HG03342 (cell line): ENCODE measurements around the gene CCND3.

Source experiments
- ATAC-seq: cut with Tn5 transposase; IDR thresholded peaks from one replicate; pipeline ENCODE4 v1.9.1; 2021; ENCODE audit warnings: mild to moderate bottlenecking, moderate library complexity; ENCODE audit not compliant: unreplicated experiment

The CCND3 gene

DNA sequence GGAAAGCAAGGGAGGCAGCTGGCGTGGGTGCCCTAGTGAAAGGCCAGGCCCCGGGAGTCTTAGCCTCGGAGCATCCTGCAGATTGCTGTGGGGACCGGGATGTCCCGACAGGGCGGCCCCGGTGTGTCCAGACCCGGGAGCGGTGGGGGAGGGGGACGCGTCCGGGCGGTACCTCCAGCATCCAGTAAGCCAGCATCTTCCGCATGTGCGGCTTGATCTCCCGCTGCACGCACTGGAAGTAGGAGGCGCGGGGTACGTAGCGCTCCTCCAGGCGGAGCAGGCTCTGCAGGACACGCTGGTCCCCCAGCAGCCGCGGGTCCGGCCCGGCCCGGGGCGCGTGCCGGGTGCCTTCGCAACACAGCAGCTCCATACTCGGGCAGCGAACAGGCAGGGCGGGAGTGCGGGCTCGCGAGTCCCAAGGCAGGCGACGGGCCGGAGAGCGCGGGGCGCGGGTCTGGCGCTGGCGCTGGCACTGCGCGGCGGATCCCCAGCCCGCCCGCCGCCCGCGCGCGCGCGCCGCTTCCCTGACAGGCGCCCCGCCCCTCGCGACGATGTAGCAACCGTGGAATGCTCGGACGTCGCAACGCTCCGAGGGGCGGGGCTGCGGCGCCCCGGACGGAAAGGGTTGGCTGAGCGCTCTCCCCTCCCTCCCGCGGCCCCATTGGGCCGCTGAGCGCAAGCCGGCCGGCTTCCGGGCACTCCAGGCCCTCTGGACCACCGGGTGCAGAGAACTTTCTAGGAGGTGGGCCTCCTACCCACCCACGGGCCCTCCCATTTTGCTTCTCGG lies at the start of gene CCND3:
TSS of gene CCND3 (minus strand) at position 529 of the 787 bp plus-strand sequence. CDS start at position 370, 159 bp downstream.
- ATAC-seq, result peak; percentile 88

DNA sequence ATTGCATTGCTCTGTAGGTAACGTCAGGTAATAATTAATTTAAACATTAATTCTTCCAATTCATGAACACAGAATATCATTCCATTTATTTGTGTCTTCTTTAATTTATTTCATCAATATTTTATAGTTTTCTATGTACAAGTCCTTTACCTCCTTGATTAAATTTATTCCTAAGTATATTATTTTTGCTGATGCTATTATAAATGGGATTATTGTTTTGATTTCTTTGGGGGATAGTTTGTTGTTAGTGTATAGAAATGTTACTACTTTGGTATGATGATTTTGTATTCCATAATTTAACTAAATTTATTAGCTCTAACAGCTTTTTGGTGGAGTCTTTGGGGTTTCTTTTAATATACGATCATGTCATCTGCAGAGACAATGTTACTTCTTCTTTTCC lies 44.7 kb upstream of the CCND3 start:
- ATAC-seq, result no peak

GRCh38 chr6:41984623-41985022 lies 43.0 kb upstream of the CCND3 start:
- ATAC-seq, result no peak

GRCh38 chr6:41976794-41977484 lies 35.3 kb upstream of the CCND3 start:
- ATAC-seq, result no peak

DNA sequence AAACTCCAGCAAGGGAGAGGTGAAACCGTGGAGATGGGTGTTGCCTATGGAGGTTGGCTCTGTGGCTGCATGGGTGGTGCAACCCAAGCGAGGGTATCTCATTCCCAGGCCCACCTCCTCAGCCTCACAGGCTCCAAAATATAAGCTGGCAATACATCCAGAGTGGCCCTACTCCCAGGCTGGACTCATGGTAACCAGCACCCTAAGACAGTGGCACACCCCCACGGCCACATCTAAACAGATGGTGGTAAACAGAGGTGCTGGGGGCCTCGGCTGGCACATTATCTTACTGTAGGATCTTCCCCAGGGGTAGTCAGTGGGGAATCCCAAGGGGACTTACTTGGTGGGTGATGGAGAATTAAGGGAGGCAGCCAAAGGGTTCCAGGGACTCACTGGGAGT lies 33.7 kb upstream of the CCND3 start:
- ATAC-seq, result no peak

GRCh38 chr6:41974281-41974825 lies 32.7 kb upstream of the CCND3 start:
- no peak for ATAC-seq

GRCh38 chr6:41972826-41973225 lies 31.2 kb upstream of the CCND3 start:
- no peak for ATAC-seq

DNA sequence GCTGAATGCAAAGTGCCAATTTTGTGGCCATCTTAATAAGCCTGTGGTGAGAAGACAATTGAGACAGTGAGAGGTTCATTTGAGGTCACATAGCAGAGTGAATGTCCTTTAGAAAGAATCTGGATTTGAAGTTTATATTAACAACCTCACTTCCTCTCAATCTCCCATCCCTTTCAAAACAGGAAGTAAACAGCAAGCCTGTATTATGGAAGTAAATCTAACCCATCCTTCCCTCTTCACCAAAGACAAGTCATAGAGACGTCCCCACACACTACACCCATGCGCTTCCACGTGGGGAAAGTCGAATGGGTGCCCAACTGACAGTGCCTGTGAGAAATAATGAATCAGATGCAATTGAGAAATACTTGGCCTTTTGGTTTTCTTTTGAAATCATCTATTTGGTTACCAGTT lies 28.8 kb upstream of the CCND3 start:
- no peak for ATAC-seq

DNA sequence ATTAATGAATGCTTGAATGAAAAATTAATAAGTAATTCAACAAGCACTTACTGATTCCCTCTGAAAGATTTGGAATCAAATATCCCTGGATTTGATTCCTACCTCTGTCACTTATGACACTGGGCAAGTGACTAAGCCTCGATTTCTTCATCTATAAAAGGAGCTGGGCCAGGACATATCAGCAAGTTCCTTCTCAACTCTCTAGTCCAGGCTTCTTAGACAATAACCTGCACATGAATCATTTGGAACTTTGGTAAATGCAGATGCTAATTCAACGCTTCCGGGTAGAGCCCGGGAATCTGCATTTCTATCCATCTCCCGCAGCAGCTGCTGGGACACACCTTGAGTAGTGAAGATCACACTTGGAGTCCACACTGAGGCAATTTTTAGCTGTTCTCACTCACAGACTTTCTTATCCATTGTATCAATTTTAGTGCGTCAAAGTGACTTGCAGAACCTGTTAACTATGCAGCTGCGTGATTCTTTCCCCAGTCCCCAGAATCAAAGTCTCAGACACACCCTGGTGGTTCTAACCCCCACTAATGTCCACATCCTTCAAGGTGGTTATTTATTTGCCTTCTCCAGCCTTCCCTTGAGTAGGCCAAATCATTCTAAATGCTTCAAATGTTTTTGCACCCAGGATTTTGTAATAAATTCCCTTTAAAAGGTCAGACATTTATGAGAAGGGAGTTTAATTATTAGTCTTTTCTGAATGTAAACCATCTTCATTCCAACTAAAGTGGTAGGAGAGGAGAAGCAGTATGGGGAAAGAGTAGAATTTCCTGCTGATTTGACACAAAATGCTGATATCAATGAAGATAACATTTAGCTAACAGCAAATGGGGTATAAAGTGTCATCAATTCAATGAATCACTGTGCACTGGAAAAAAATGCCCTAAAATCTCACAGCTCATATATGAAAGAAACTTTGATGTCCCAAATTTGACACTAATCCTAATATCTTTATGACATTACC lies 26.0 kb upstream of the CCND3 start:
- ATAC-seq, result no peak

- no peak for ATAC-seq
Observed at GRCh38 chr6:41966961-41967311, 25.3 kb upstream of the CCND3 start.

DNA sequence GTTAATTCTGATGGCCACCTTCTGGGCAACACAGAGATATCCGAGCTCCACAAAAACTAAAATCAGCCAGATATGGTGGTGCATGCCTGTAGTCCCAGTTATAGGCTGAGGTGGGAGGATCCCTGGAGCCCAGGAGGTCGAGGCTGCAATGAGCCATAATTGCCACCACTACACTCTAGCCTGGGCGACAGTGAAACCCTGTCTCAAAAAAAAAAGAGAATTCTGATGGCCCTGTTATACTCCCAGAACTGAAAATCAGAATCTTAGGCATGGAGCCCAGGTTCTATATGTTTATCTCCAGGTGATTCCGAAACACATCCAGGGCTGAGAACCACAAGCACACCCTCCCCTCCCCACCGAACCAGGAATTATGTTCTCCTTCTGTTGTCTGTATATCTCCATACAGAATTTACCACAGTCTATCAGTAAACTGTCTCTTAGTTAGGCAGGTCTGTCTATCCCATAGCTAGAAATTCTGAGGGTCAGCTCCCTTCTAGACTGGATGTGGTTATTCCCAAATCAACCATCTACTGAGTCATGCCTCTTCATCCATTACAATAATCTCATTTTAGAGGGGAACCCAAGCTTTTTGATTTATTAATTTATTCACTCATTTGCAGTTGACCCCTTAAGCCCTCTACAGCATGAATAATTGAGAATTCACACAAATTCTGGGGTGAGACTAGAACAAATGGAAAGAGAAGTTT lies 24.8 kb upstream of the CCND3 start:
- no peak for ATAC-seq

DNA sequence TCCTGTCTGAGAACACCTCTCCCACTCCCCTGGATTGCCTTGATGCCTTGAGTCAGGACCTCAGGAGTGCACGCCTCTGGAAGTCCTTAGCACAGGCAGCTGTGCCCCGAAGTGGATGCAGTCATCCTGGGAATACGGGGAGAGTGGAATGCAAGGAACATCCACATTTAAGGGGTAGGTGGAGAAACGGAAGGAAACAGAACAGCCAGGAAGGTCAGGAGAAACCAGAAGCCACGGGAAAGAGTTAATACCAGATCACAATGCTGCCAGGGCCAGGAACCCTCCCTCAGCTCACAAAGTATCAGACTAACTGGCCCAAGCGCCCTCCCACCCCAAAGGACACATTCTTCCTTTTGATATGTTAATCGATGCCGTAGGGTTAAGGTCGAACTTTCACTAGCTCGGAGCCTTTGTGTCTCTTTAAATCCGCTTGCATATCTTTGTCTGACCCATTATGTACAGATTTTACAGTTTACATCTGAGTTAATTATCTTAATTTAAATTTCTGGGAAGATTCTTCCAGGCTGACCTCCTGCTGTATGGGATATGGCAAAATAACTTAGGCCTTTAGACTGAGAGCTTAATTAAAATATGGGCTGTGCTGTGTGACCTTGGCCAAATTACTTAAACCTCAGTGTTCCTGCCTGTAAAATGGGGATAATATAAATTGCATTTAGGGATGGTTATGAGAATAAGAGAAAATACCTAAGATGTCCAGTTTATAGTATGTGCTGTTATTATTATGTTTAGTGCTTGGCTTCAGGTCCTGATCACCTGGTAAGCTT lies 24.0 kb upstream of the CCND3 start:
- no peak for ATAC-seq

- no peak for ATAC-seq
Observed at GRCh38 chr6:41964201-41964887, 22.7 kb upstream of the CCND3 start.

DNA sequence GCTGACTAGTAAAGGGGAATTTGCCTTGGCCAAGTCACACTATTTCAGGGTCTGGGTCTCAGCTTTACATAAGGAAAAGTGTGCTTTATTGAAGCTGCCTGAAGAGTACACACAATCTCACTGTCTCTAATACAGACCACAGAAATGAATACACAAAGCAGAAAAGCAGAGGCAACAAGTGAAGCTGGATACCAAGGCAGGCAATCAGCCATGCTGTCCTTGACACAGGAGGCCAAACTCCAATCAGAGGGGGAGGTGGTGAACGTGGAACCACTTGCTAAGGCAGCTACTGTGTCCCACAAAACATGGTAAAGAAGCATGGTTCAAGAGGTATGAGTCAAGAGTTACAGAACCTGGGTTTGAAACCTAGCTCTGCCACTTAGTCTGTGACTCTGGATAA lies 21.8 kb upstream of the CCND3 start:
- ATAC-seq, result no peak

- no peak for ATAC-seq
Observed at GRCh38 chr6:41960028-41960427, 18.4 kb upstream of the CCND3 start.

GRCh38 chr6:41958022-41958856 lies 16.6 kb upstream of the CCND3 start:
- no peak for ATAC-seq

GRCh38 chr6:41957117-41957516 lies 15.5 kb upstream of the CCND3 start:
- ATAC-seq, result no peak

- ATAC-seq, result no peak
Observed at GRCh38 chr6:41955412-41955811, 13.8 kb upstream of the CCND3 start.
